SK-N-MC (cell line): Measurements from ENCODE around the gene MBIP.

ENCODE experiments used
- EZH2 ChIP-seq: fragments of 200-600 bp; sonication (generic); IDR thresholded peaks from one replicate; pipeline ENCODE4 v1.6.1; 2017; ENCODE audit warnings: antibody characterized with exemption
- FOXP2 ChIP-seq: optimal IDR thresholded peaks from 2 replicates; pipeline ENCODE3; 2011; ENCODE audit warnings: mild to moderate bottlenecking, moderate library complexity; ENCODE audit not compliant: insufficient read depth; ENCODE audit errors: extremely low read length, control extremely low read depth
- POLR2AphosphoS5 ChIP-seq: IDR thresholded peaks from 2 replicates; pipeline ENCODE4 v1.6.1; 2012; ENCODE audit warnings: mild to moderate bottlenecking, low read depth, low read length, borderline replicate concordance

DNA sequence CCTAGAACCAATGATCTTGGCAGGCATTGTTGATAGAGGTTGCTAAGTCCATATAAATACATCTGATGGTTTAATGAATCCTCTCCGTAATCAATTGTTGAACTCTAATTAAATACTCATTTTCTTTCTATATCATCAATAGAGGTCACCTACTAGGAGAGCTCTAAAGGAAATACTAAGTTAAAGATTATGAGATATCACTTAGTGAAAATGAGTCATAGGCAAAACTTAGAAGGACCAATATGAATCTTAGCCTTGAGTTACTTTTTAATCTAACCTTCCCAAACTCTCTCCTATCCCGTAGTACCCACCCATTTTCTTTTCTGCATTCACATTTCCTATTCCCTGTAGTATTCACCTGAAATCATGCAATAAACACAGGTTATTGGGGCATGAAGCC lies 50.2 kb downstream of the MBIP start:
- TF ChIP-seq POLR2AphosphoS5 (no peak), EZH2 (no peak), FOXP2 (no peak)
